Islet of Langerhans (tissue), 1 donor: ENCODE measurements around the gene DHRS7C.
"Not testable (repeated sequence)": the region's sequence is repeated elsewhere in the genome, so short reads cannot be mapped to it uniquely, and the experiment has no call there.

ENCODE experiments used
- FAIRE-seq: peaks from one replicate; lab custom pipeline; 2011; peaks lifted over from hg19 to GRCh38; lab: Jason Lieb, UNC

DHRS7C gene

DNA sequence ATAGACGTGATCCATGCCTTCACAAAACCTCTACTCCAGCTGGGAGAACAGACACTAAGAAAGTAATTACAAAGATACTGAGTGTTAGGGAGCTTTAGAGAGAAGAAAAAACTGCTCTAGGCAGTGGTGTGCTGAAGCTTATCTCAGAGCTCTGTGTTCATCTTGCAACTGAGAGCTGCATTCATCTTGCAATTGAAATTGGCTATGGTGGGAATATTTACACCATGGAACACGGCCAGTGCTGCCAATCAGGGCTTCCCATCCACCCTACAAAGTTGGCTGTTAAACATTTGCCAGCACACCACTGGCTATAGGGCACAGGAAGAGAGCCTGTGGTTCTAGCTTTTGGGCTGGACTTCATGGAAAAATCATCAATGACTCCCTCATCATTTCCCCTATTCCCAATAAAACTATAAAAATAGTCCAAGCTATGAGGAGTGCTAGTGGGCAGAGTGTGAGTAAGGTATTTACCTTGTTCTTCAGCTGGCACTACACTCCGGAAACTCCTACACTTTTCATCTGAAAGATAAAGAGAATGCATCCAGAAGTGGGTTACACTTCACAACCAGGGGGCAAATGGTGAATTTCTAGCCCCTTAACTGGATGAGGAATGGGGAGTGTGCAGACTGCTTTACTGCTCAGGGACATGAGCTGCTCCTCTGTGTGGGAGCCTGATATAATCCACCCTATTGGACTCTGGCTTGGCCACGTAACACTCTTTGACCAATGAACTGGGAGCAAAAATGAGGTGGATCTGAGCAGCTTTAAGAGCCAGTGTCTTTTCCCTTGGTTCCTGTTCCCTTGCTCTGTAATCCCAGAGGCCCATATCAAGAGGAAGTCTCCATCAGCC is 18.9 kb upstream of the DHRS7C start:
- no peak for FAIRE-seq

DNA sequence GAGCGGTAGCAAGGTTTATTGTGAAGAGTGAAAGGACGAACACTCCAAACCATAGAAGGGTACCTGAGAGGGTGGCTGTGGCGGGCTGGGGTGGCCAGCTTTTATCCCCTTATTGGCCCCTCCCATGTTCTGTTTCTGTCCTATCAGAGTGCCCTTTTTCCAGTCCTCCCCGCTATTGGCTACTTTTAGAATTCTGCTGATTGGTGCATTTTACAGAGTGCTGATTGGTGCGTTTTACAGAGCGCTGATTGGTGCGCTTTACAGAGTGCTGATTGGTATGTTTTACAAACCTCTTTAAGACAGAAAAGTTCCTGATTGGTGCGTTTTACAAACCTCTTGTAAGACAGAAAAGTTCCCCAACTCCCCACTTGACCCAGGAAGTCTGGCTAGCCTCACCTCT is 18.0 kb upstream of the DHRS7C start:
- no peak for FAIRE-seq

DNA sequence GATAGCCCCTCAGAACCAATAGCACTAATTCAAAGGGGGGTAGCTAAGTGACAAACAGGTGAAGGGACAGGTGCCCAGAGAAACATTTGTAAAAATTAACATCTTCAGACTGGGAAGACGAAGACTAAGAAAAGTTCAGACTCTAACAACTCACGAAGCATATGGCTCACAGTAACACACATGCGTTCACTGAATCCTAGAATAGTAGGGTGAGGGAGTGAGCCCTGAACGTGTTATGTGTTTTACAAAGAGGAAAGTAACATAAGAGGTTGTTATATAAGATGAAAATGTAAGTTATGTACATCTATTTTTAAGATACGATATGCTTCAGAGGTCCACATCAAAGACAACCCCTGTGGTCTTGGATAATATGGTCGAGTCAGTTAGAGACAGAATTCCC is 15.3 kb upstream of the DHRS7C start:
- no peak for FAIRE-seq

DNA sequence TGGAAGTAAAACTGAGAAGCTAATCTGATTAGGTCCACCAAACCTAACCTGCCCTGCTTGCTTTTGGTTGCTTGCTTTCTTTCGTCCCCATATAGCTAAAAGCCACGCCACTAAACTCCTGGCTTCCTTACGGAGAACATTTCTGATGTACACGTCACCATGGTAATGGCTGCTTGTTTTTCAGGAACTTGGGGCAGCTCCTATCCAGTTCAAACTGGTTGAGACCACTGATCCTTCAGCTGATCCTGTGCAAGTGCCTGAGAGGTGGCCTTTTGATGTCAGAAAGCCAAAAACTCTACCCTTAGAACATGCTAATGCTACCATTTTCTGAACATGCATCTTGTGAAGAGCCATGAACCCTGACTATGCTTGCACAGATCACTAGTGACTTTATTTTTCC is 14.4 kb upstream of the DHRS7C start:
- FAIRE-seq, result no peak

DNA sequence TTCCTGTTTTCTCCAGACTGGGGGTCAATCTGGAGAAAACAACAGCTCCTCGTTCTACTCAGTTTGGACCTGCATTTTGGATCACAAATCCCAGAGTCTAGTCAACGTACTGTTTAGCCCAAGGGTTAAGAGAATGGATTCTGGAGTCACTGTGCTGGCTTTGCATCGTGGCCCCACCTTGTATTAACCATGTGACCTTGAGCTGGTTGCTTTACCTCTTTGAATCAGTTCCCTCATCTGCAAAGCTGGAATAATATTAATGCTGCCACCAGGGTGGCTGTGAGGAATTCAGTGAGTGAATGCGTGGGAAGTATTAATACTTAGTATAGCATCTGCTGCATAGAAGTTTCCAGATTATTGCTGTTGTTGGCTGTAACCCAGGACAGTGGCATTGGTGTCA is 11.3 kb upstream of the DHRS7C start:
- FAIRE-seq, result no peak

DNA sequence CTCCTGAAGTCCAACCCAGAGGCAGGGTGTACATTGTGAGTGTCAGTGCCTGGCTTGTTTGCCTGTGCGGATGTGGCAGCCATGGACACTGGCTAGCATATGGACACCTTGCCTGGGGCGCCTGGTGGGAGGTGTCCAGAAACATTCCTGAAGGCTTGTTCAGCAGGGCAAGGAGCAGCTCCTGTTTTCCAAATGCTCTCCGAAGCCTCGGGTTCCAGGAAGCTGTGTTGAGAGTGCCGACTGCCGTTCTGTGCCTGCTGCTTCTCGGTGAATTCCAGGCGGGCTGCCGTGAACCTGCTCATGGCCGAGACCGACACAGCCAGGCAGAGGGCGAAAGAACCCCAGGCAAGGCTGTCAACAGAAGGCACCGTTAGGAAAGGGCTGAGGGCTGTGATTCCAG is 10.9 kb upstream of the DHRS7C start:
- FAIRE-seq, result no peak

DNA sequence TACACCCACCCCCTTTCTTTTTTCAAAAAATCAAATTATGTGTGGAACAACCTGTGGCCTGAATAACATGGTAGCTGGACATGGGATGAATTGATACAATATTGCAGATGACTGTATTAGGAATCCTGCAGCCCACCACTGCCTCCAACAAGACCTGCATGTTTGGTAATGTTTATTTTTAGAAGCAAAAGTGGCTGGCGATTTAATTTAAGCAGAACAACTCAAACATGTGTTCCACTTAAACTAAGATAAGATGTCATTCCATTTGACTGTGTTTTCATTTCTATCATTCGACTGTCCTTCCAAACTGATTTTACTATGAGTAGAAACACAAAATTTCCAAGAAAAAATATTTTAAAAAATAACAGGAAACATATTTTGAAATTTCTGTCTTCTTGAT is 10.1 kb upstream of the DHRS7C start:
- no peak for FAIRE-seq

DNA sequence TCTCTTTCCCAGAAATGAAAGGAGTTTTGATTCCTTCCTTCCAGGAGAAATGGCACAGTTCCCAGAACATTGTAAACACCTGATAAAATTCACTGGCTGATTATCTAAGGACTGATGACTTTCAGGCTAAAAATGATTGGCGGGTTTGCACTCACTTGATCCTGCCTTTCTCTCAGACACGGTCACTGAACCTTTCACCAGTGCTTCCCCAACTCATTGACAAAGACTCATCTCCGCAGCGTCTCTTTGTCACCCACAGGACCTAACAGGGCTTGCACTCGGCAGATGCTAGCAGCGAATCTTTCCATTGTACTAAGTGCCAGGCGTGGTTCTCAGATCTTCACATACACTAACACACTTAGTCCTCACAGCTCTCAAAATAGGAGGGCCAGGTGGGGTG is 7.3 kb upstream of the DHRS7C start:
- FAIRE-seq, result no peak

DNA sequence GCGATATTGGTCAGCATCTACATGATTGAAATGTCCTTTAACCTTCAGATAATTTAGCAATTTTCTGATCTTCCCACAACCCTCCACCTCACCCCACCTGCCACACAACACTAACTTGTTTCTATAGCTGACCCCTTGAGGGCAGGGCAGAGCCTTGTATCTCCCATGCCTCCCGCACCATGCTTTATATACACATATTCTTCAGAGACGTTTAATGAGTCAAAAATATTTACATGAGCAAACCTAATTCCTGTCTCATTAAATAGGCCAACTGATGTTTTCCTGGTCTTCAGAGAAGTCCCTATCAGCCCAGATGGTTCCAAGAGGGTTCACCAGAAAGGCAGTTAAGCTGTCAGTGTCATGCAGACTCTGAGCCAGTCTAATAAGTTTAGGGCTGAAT is 6.6 kb upstream of the DHRS7C start:
- FAIRE-seq, result no peak

DNA sequence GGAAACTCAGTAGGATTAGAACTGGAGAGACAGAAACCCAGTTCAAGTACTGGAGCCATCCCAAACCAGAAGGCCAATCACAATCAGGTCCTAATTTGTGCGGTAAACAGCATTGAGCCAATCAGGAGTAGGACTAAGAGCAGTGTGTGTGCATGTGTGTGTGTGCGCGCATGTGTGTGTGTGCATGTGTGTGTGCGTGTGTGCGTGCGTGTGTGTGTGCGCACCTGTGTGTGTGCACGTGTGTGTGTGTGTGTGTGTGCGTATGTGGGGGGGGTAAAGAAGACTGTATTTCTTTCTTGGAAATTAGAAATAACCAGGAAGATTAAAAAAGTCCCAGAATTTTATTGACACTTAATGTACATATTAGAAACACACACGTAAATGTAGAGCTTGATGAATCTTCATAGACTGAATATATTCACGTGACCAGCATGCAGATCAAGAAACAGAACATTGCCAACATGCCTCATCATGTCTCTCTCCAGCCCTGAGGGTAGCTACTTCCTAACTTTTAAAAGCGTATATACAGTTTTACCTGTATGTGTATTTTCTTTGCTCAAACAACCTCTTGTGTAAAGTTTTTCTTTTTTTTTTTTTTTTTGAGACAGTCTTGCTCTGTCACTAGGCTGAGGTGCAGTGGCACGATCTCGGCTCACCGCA is 919 bp upstream of the DHRS7C start:
- FAIRE-seq, result no peak

DNA sequence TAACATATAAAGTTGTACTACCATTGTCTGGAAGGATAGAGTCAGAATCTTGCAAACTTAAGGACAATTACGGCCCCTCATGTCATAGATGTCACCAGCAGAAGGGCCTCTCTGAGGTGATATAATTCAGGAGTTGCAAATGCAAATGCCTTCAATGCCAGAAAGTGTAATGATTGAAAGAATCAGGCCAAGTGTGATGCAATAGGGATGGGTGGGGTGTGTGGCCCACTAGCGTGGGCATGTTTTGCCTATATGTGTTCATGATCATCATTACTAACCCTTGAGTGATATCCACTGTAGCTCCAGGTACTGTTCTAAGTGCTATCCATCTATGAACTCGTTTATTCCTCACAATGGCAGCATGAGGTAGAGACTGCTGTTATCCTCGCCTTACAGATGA is 1.1 kb downstream of the DHRS7C start:
- no peak for FAIRE-seq

DNA sequence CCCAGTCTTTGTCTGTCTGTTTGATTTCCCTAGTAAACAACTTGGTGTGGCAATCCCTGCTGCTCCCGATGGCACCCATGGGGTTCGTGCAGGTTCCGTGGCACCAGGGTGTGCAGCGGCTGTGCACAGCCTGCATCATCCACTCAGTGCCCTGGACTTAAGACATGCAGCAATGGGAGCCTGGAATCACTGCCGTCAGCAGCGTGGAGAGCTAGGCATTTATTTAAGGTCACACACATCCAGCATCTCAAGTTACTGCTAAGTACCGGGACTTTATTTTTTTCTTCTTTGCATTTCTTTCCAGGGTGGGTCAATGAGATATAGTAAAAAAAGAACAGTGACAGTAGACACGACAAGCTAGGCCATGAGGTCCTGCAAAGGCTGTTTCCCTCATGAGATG is 2.8 kb downstream of the DHRS7C start:
- no peak for FAIRE-seq

DNA sequence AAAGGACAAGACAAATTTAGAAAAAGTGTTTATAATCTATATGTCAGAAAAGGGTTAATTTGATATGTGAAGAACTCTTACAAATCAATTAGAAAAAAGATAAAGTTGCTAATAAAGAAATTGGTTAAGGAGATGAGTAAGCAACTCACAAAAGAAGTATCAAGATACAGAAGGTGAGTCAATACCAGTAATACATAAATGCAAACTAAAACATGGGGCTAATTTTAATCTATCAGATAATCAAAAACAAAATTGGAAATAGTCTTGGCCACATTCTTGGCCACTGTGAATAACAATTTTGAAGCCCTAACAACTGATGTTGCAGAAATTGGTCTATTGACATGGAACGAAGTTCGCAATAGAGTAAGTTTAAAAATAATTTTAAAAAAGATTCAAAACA is 6.8 kb downstream of the DHRS7C start:
- FAIRE-seq, result no peak

DNA sequence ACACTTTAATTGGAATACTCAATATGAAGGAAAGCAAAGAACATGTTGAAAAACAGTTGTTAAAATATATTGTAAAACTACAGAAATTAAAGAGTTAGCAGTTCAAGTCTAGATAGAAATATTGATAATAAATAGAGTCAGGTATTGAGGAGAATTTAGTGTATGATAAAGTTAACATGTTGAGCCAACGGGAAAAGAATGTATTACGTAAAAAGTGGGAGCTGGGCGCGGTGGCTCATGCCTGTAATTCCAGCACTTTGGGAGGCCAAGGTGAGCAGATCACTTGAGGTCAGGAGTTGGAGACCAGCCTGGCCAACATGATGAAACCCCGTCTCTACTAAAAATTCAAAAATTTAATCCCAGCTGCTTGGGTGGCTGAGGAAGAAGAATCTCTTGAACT is 7.9 kb downstream of the DHRS7C start:
- not testable (repeated sequence) for FAIRE-seq

DNA sequence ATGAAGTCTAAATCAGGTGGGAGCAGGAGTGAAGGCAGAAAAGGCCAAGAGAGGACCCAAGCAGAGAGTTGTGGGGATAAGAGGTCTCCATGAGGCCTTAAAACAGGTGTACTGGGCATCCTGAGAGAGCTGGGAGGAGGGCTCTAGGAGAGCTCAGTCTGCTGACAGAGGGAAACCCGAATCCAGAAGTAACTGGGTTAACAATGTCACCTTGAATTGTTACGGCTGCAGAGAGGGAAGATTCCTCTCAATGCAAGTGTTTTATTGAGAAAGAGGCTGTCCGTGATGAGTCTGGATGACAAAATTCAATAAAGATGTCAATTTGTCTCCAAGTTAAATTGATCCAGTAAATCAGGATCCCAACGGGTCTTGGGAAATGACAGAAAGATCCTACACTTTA is 8.3 kb downstream of the DHRS7C start:
- no peak for FAIRE-seq

DNA sequence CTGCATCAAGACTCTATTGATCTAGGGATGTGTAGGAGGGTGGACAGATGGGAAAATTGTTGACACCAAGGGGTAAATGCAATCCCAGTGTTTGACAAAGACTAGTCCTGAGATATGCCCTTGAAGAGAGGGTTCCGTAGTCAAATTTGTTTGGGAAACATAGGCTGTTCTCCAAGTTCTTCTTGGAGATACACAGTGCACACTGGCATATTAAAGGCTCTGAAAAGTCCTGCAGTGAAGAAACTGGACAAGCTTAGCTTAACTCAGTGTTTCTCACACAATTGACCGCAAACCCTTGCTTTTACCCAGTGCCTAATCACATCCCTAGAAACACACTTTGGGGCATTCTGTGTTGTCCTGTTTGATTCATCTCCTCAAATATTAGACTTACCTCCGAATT is 10.8 kb downstream of the DHRS7C start:
- FAIRE-seq, result no peak

DNA sequence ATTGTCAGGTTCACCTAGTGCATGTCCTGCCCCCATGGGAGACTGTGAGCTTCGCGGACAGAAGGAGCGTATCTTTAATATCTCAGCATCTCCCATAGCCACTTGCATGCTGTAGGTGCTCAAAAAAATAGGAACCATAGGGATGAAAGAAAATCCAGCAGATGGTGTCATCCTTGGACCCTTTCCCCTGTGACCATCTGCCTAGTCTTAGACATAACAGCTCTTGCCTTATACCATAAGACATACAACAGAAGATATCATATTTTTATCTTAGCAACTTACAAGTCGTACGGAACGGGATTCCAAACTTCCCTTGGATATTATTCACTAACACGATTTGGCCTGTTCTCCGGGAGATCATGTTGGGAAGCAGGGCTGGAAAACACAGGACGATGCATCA is 14.5 kb downstream of the DHRS7C start:
- FAIRE-seq, result no peak

DNA sequence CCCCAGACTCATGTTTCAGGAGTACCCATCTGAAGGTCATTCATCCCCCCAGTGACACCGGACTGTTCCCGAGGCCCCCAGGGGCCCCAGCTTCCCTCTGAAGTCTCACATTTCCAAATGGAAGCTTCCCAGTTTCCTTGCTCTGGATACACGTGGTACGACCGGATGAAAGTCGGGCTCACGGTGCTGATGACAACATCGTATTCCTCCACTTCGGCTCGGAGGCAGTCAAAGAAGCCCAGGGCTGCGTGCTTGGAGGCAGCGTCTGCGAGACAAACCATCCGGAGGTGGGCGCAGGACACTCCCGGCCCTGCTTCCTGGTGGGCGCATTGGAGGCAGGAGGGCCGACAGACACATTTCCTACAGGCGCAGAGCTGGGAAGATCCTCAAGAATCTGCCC is 18.7 kb downstream of the DHRS7C start:
- no peak for FAIRE-seq

DNA sequence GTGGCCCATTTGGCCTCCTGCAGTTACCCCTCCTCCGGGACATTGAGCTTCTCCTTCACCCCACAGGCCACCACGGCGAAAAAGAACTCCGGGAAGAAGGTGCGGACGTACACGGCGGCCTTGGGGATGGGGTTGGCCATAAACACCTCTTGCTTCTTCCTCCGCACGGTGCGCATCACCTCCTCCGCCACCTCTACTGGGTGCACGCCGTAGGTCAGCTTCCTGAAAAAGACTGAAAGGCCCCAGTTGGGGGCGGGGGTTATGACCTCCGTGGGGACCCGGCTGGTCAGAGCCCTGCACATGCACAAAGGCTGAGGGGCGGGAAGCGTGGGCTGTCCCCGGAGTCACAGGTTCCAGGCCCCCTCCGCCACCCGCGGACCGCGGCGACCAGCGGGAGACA is 19.9 kb downstream of the DHRS7C start:
- FAIRE-seq, result no peak

DNA sequence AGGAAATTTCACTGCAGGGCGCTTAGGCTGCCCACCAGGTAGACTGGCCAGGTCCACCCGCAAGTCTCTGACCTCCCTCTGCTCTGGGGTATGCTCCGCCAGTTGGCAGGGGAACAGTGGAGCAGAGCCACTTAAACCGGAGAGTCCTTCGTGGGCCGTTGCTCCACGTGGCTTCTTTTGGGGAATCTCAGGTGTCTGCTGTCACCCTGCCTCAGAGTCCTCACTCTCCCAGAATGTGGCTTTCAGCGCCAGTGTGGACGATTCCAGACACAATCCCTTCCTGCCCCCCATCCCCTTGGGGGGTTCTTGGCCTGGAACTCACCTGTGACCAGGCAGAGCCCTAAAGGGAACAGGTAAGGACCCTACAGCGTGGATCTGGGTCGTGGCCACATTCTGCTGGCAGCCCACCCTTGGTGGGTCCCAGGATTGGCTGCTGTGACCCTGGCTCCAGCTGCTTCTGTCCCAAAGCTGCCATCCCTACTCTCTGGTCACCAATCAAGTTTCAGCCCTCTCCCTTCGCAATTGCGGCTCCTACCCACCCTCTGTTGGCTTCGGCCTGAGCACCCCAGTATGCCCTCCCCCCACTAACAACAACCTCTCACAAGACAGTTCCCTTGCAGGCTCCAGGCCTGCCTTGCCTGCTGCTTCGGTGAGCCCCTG is 22.2 kb downstream of the DHRS7C start:
- no peak for FAIRE-seq

DNA sequence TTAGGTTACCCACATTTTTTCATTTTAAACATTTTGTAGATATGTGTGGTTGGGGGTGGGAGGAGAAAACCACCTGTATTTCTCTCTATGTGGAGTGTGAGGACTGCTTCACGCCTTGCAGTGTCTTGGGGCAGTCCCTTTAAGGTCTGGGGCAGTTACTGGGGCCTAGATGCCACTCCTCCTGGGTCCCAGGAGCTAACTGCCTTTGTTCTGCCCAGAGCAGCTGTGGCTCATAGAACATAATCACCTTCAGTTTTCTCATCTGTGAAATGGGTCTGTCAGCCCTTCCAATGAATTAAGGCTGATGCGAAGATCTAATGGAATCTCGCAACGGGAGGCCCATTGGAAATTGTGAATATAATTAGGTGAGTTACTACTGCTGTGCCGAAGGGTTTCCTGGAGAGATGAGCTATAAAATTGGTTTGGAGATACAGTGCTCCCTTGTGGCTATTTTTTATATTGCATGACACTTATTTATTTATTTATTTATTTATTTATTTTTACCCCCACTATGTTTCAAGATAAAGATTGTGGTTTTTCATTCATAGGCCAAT is 22.9 kb downstream of the DHRS7C start:
- peak; percentile 75 for FAIRE-seq

DNA sequence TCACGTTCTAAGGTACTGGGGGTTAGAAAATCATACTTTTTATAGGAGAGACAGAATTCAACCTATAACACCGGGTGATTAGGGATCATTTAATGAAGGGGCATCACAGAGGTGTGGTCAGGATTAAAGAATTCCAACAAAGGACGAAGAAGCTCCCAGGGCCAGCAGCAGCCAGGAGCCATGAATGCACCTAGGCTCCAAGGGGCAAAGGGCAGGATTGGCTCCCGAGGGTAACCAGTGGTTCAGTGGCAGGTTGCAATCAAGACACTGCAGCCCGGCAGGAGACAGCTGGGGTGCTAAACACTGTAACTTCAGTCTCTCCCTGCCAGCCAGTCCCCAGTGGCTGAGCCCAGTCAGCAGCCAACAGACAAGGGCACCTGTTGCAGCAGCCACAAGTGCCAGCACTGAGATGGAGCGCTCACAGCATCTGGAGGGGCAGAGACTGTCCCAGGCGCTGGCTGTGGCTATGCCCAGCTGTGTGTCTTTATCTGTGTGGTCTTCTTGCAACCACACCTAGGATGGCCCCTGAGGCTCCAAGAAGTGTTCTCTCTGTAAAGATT is 23.9 kb downstream of the DHRS7C start:
- no peak for FAIRE-seq

DNA sequence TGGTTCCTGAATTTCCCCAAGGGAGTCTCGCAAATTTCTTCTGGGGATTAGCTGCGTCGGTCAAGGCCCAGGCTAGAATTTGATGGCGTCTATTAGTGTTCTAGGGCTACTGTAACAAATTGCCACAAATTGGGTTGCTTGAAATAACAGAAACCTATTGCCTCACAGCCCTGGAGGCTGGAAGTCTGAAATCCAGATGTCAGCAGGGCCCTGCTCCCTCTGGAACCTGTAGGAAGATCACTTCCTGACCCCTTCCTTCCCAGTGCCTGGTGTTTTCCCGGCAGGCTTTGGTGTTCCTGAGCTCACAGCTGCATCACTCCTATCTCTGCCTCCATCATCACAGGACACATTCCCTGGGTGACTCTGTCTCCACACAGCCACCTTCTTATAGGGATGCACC is 24.4 kb downstream of the DHRS7C start:
- no peak for FAIRE-seq
